ENCODE data around the gene GAGE12J. TPM values are rescaled to one million over a fixed set of nuclear protein-coding genes. Genes with fewer than 3 reads are reported as not detected.
A peak's percentile ranks its signal among the peaks of the same experiment; 100 is the strongest.
"Not testable (repeated sequence)": the region's sequence is repeated elsewhere in the genome, so short reads cannot be mapped to it uniquely, and the experiment has no call there.

The GAGE12J gene
- total RNA-seq, 1 experiment from 2014 or later, result not detected

GRCh38 chrX:49292400-49293362 lies 29.2 kb upstream of the GAGE12J start:
- no peak overlapping the region for H3K4ac ChIP-seq (ENCODE audit: low read depth, low read length)
- no peak overlapping the region for H4K5ac ChIP-seq (ENCODE audit: insufficient read length, low read depth, low read length)
- H3K23ac ChIP-seq (ENCODE audit: insufficient read length, low read depth, low read length), result no peak overlapping the region
- H3K9me3 ChIP-seq (ENCODE audit: control insufficient read depth, low read depth, low read length), result peaks cover 24% of the 10 kb centered on the region
- TF ChIP-seq, protein P1, sequence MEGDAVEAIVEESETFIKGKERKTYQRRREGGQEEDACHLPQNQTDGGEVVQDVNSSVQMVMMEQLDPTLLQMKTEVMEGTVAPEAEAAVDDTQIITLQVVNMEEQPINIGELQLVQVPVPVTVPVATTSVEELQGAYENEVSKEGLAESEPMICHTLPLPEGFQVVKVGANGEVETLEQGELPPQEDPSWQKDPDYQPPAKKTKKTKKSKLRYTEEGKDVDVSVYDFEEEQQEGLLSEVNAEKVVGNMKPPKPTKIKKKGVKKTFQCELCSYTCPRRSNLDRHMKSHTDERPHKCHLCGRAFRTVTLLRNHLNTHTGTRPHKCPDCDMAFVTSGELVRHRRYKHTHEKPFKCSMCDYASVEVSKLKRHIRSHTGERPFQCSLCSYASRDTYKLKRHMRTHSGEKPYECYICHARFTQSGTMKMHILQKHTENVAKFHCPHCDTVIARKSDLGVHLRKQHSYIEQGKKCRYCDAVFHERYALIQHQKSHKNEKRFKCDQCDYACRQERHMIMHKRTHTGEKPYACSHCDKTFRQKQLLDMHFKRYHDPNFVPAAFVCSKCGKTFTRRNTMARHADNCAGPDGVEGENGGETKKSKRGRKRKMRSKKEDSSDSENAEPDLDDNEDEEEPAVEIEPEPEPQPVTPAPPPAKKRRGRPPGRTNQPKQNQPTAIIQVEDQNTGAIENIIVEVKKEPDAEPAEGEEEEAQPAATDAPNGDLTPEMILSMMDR (conservative IDR thresholded peaks at IDR 0.05), result no peak
- no peak overlapping the region for H3K27ac ChIP-seq (ENCODE audit: insufficient read length, low read depth, low read length)
- no peak overlapping the region for H2AFZ ChIP-seq (ENCODE audit: low read length)
- Mint-ChIP-seq H3K4me1 (peaks cover 5 to 6% of the 10 kb centered on the region in 2 experiments), H3K27me3 (ENCODE audit: low read depth) (no peaks in the 10 kb centered on the region; the same call in none of the 2 replicates), H3K27ac (no peak overlapping the region), H3K4me3 (peak overlapping the region in 1 of 2 experiments; percentile 26; a peak in 1 of 5 replicates), H3K36me3 (ENCODE audit: insufficient read depth in 1 of 3, low read depth in 3 of 3) (peaks cover 0 to 2% (median 1%) of the 10 kb centered on the region in 3 experiments; a peak in 4 of 7 replicates), H3K9me3 (peaks cover 58 to 79% of the 10 kb centered on the region in 2 experiments)
- H3K18ac ChIP-seq (ENCODE audit: insufficient read length, low read depth, low read length), result no peak overlapping the region
- no peaks in the 10 kb centered on the region for H3K23me2 ChIP-seq (ENCODE audit: insufficient read length, low read depth, low read length, poor library complexity, severe bottlenecking)
- H3K56ac ChIP-seq (ENCODE audit: insufficient read length, low read depth, low read length), result no peak overlapping the region
- no peaks in the 10 kb centered on the region for H4K20me1 ChIP-seq (ENCODE audit: control insufficient read depth, insufficient read depth, insufficient read length)
- no peak overlapping the region for H2BK120ac ChIP-seq (ENCODE audit: low read depth, low read length, poor library complexity, severe bottlenecking)
- H4K8ac ChIP-seq (replicated peaks; ENCODE audit: insufficient read length, low read depth, low read length), result no peak overlapping the region
- H3K9ac ChIP-seq (ENCODE audit: extremely low read depth, insufficient read length, low read length), result no peak overlapping the region
- no peak overlapping the region for H4K91ac ChIP-seq (ENCODE audit: insufficient read length, low read depth, low read length)
- H3K4me2 ChIP-seq (ENCODE audit: insufficient read depth, insufficient read length, low read length), result no peak overlapping the region
- no peak overlapping the region for H2AK5ac ChIP-seq (ENCODE audit: insufficient read length, low read length)
- no peaks in the 10 kb centered on the region for H3K79me1 ChIP-seq (ENCODE audit: insufficient read depth, low read depth, low read length, poor library complexity, severe bottlenecking)
- H3K4me1 ChIP-seq (ENCODE audit: insufficient read depth, low read length), result no peaks in the 10 kb centered on the region
- no peak overlapping the region for H3K14ac ChIP-seq (ENCODE audit: insufficient read depth, low read length)
- DNase-seq, result no peak
- H2BK15ac ChIP-seq (ENCODE audit: low read depth, low read length), result peak overlapping the region; percentile 68; the same call in 1 of the 2 replicates
- WGBS (ENCODE audit: extremely low coverage, insufficient read length, low lambda C conversion rate), result no CpG with 5 or more reads among the region's 17 CpGs
- H2BK20ac ChIP-seq (ENCODE audit: low read depth, low read length, poor library complexity, severe bottlenecking), result no peak overlapping the region
- H3T11ph ChIP-seq (ENCODE audit: low read length), result no peak overlapping the region
- no peaks in the 10 kb centered on the region for H3K27me3 ChIP-seq (ENCODE audit: insufficient read depth, low read length)
- H2BK5ac ChIP-seq (ENCODE audit: insufficient read length, low read length), result no peak overlapping the region
- H3K79me2 ChIP-seq (ENCODE audit: insufficient read depth, low read length), result no peaks in the 10 kb centered on the region
- no peak overlapping the region for H2BK12ac ChIP-seq (ENCODE audit: insufficient read length, low read depth, low read length)

DNA sequence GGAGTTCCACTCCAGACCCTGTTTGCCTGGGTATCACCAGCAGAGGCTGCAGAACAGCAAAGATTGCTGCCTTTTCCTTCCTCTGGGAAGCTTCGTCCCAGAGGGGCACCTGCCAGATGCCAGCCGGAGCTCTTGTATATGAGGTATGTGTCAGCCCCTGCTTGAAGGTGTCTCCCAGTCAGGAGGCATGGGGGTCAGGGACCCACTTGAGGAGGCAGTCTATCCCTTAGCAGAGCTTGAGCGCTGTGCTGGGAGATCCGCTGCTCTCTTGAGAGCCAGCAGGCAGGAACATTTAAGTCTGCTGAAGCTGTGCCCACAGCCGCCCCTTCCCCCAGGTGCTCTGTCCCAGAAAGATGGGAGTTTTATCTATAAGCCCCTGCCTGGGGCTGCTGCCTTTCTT lies 22.5 kb upstream of the GAGE12J start:
- peaks cover 31% of the 10 kb centered on the region for H3K9me3 ChIP-seq (ENCODE audit: control insufficient read depth, low read depth, low read length)
- not testable (repeated sequence) for H2BK12ac ChIP-seq (ENCODE audit: insufficient read length, low read depth, low read length); H2AK5ac ChIP-seq (ENCODE audit: insufficient read length, low read length); H4K5ac ChIP-seq (ENCODE audit: insufficient read length, low read depth, low read length); H2BK5ac ChIP-seq (ENCODE audit: insufficient read length, low read length); H3K9ac ChIP-seq (ENCODE audit: extremely low read depth, insufficient read length, low read length); H3K36me3 Mint-ChIP-seq (ENCODE audit: insufficient read depth in 1 of 3, low read depth in 3 of 3); H3K4me3 Mint-ChIP-seq; H3K4me1 Mint-ChIP-seq; H3K23me2 ChIP-seq (ENCODE audit: insufficient read length, low read depth, low read length, poor library complexity, severe bottlenecking); H3K27ac Mint-ChIP-seq; H3T11ph ChIP-seq (ENCODE audit: low read length); H4K91ac ChIP-seq (ENCODE audit: insufficient read length, low read depth, low read length); H3K4me2 ChIP-seq (ENCODE audit: insufficient read depth, insufficient read length, low read length); H4K8ac ChIP-seq (replicated peaks; ENCODE audit: insufficient read length, low read depth, low read length); H3K27me3 ChIP-seq (ENCODE audit: insufficient read depth, low read length); H2BK15ac ChIP-seq (ENCODE audit: low read depth, low read length); H3K56ac ChIP-seq (ENCODE audit: insufficient read length, low read depth, low read length); H3K4me1 ChIP-seq (ENCODE audit: insufficient read depth, low read length); H2AFZ ChIP-seq (ENCODE audit: low read length); H2BK20ac ChIP-seq (ENCODE audit: low read depth, low read length, poor library complexity, severe bottlenecking); H4K20me1 ChIP-seq (ENCODE audit: control insufficient read depth, insufficient read depth, insufficient read length); H3K79me2 ChIP-seq (ENCODE audit: insufficient read depth, low read length); H3K27ac ChIP-seq (ENCODE audit: insufficient read length, low read depth, low read length); H3K23ac ChIP-seq (ENCODE audit: insufficient read length, low read depth, low read length); DNase-seq; H3K18ac ChIP-seq (ENCODE audit: insufficient read length, low read depth, low read length); H3K14ac ChIP-seq (ENCODE audit: insufficient read depth, low read length); H3K79me1 ChIP-seq (ENCODE audit: insufficient read depth, low read depth, low read length, poor library complexity, severe bottlenecking); H2BK120ac ChIP-seq (ENCODE audit: low read depth, low read length, poor library complexity, severe bottlenecking); H3K4ac ChIP-seq (ENCODE audit: low read depth, low read length); H3K27me3 Mint-ChIP-seq (ENCODE audit: low read depth)
- H3K9me3 Mint-ChIP-seq, result peaks cover 66 to 76% of the 10 kb centered on the region in 2 experiments
- WGBS (ENCODE audit: extremely low coverage, insufficient read length, low lambda C conversion rate), result no CpG with 5 or more reads among the region's 5 CpGs
